GM21447 (cell line): Measurements from ENCODE around the gene ZC3H15.

Source experiments
- ATAC-seq: cut with Tn5 transposase; IDR thresholded peaks from one replicate; pipeline ENCODE4 v1.9.1; 2021; ENCODE audit not compliant: unreplicated experiment

The ZC3H15 gene

GRCh38 chr2:186535861-186536260 is 49.8 kb downstream of the ZC3H15 start:
- no peak for ATAC-seq

GRCh38 chr2:186537019-186537418 is 51.0 kb downstream of the ZC3H15 start:
- ATAC-seq = no peak

- no peak for ATAC-seq
Observed at GRCh38 chr2:186540941-186541340, 54.9 kb downstream of the ZC3H15 start.

GRCh38 chr2:186542002-186542401 is 55.9 kb downstream of the ZC3H15 start:
- no peak for ATAC-seq

- ATAC-seq = no peak
Observed at GRCh38 chr2:186543561-186544131, 57.6 kb downstream of the ZC3H15 start.

GRCh38 chr2:186544255-186544675 is 58.2 kb downstream of the ZC3H15 start:
- no peak for ATAC-seq

GRCh38 chr2:186546846-186547245 is 60.8 kb downstream of the ZC3H15 start:
- no peak for ATAC-seq

- no peak for ATAC-seq
Observed at GRCh38 chr2:186551323-186552050, 65.4 kb downstream of the ZC3H15 start.

GRCh38 chr2:186554429-186554828 is 68.4 kb downstream of the ZC3H15 start:
- ATAC-seq = no peak

- ATAC-seq = no peak
Observed at GRCh38 chr2:186554850-186555671, 69.0 kb downstream of the ZC3H15 start.

- no peak for ATAC-seq
Observed at GRCh38 chr2:186558512-186559276, 72.6 kb downstream of the ZC3H15 start.
